Measurements from ENCODE around the gene TPO.
"Not testable (repeated sequence)": the region's sequence is repeated elsewhere in the genome, so short reads cannot be mapped to it uniquely, and the experiment has no call there.

Gene TPO

GRCh38 chr2:1413156-1413710 lies at the start of gene TPO:
Gene TPO (plus strand): TSS chr2:1413463. CDS start chr2:1414409, 946 bp downstream.
- DNase-seq: no peak

- peak in 2 of 6 experiments; percentile 4 to 10 for DNase-seq
Observed at GRCh38 chr2:1366546-1367134, 46.6 kb upstream of the TPO start.

GRCh38 chr2:1367601-1368000 lies 45.7 kb upstream of the TPO start:
- DNase-seq: no peak

- no peak for DNase-seq
Observed at GRCh38 chr2:1369905-1370304, 43.4 kb upstream of the TPO start.

- DNase-seq: no peak
Observed at GRCh38 chr2:1370461-1370860, 42.8 kb upstream of the TPO start.

- no peak for DNase-seq
Observed at GRCh38 chr2:1371082-1371481, 42.2 kb upstream of the TPO start.

GRCh38 chr2:1373830-1374229 lies 39.4 kb upstream of the TPO start:
- no peak for DNase-seq

- no peak for DNase-seq
Observed at GRCh38 chr2:1374287-1374686, 39.0 kb upstream of the TPO start.

GRCh38 chr2:1375794-1376193 lies 37.5 kb upstream of the TPO start:
- DNase-seq: no peak

GRCh38 chr2:1377473-1377872 lies 35.8 kb upstream of the TPO start:
- DNase-seq: no peak

GRCh38 chr2:1378456-1379150 lies 34.7 kb upstream of the TPO start:
- no peak for DNase-seq

- no peak for DNase-seq
Observed at GRCh38 chr2:1381644-1382043, 31.6 kb upstream of the TPO start.

- not testable (repeated sequence) for DNase-seq
Observed at GRCh38 chr2:1387954-1388725, 25.1 kb upstream of the TPO start.

- not testable (repeated sequence) for DNase-seq
Observed at GRCh38 chr2:1390118-1390517, 23.1 kb upstream of the TPO start.

- no peak for DNase-seq
Observed at GRCh38 chr2:1393321-1393720, 19.9 kb upstream of the TPO start.

- DNase-seq: no peak
Observed at GRCh38 chr2:1394709-1395408, 18.4 kb upstream of the TPO start.

- no peak for DNase-seq
Observed at GRCh38 chr2:1397350-1397749, 15.9 kb upstream of the TPO start.

- no peak for DNase-seq
Observed at GRCh38 chr2:1398191-1398590, 15.1 kb upstream of the TPO start.

GRCh38 chr2:1400943-1401735 lies 12.1 kb upstream of the TPO start:
- DNase-seq: no peak

GRCh38 chr2:1402064-1402463 lies 11.2 kb upstream of the TPO start:
- no peak for DNase-seq

- no peak for DNase-seq
Observed at GRCh38 chr2:1403565-1403964, 9.7 kb upstream of the TPO start.

GRCh38 chr2:1405124-1405523 lies 8.1 kb upstream of the TPO start:
- no peak for DNase-seq
